ENCODE measurements around the gene FAM170B. TPM values are rescaled to one million over a fixed set of nuclear protein-coding genes. Genes with fewer than 3 reads are reported as not detected.
A peak's percentile ranks its signal among the peaks of the same experiment; 100 is the strongest.

Gene FAM170B
- polyA plus RNA-seq, 1 of the 3 experiments (the other 2 are of a cell fraction): not detected

DNA sequence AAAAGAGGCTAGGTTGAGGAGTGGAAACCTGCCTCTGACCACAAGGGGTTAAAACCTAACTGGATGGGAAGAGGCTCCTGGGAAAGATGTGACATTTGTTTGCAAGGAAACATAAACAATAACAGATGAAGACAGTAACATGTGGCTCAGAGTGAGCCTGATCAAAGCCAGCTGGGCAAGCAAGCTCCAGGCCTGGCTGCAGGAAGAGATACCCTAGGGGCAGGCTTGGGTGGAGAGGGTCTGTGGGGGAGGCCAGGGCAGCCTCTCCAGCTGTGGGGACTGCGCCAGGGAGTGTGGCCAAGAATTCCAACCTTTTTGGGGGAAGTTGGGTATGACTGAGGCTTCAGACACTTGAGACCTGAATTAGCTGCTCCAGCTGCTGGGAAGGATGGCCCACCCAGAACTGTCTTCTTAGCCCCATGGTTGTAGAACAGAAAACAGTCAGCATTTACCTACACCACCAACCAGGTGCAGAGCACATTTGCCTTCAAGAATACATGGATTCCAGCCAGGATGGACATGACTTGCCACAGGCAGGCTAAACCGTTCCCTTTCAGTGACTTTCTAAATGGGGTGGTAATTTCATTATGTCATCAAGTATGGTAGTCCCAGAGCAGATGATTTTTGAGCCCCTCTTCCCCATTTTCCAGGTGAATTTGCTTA is 10.4 kb upstream of the FAM170B start (continued):
- TF ChIP-seq, protein P1, sequence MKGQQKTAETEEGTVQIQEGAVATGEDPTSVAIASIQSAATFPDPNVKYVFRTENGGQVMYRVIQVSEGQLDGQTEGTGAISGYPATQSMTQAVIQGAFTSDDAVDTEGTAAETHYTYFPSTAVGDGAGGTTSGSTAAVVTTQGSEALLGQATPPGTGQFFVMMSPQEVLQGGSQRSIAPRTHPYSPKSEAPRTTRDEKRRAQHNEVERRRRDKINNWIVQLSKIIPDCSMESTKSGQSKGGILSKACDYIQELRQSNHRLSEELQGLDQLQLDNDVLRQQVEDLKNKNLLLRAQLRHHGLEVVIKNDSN (IDR thresholded peaks at IDR 0.05; ENCODE audit: borderline replicate concordance, low read depth): no peak
- no peak for TF ChIP-seq ELF1 (IDR thresholded peaks at IDR 0.05)

DNA sequence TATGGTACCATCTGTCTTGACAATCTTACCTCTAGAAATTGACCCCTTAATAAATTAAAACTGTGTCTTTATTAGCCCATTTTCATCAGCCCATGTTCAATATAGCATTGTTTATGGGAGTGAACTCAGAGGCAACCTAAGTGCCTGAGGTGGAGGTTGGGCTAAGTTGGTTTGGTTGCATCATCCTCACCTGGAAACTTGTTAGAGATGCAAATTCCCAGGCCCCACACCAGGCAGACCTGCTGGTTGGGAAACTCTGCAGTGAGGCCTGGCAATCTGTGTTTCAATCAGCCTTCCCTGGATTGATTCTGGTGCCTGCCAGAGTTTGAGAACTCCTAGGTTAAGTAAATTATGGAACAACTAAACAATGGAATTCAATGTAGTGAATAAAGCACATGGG is 9.4 kb upstream of the FAM170B start:
- Histone ChIP-seq H3K27me3 (ENCODE audit: insufficient read depth) (no peaks in the 10 kb centered on the region), H2AFZ (ENCODE audit: low read depth) (no peak overlapping the region), H3K4me2 (no peak overlapping the region), H3K27ac (ENCODE audit: low read depth in 2 of 2, low read length in 1 of 2) (peak overlapping the region in 1 of 2 experiments; percentile 86; a peak in 2 of 4 replicates), H4K20me1 (ENCODE audit: insufficient read depth) (no peaks in the 10 kb centered on the region), H3K79me2 (ENCODE audit: insufficient read depth) (no peaks in the 10 kb centered on the region), H3K4me3 (ENCODE audit: low read depth in 2 of 2, low read length in 1 of 2) (no peak overlapping the region; a peak in 1 of 4 replicates), H3K9me3 (no peaks in the 10 kb centered on the region), H3K4me1 (ENCODE audit: control insufficient read depth in 1 of 2, insufficient read depth in 2 of 2, low read depth in 1 of 2, low read length in 1 of 2) (peaks cover 0 to 26% of the 10 kb centered on the region in 2 experiments; a peak in 2 of 4 replicates), H3K9me2 (no peaks in the 10 kb centered on the region), H3K36me3 (replicated peaks in 1 of 2; ENCODE audit: control insufficient read depth in 1 of 2, insufficient read depth in 2 of 2, low read length in 1 of 2) (no peaks in the 10 kb centered on the region), H3F3A (replicated peaks; ENCODE audit: insufficient read depth) (peaks cover 3% of the 10 kb centered on the region), H3K9ac (no peak overlapping the region)
- DNase-seq: no peak
- TF ChIP-seq ELF1 (IDR thresholded peaks at IDR 0.05) (no peak), CHD2 (IDR thresholded peaks at IDR 0.05; ENCODE audit: low read length, partially characterized antibody) (no peak), FOXM1 (IDR thresholded peaks at IDR 0.05; ENCODE audit: low read depth) (no peak), EZH2phosphoT487 (IDR thresholded peaks at IDR 0.05; ENCODE audit: borderline replicate concordance, low read depth) (no peak), GABPA (IDR thresholded peaks at IDR 0.05; ENCODE audit: low read depth) (no peak), RXRA (IDR thresholded peaks at IDR 0.05; ENCODE audit: borderline replicate concordance, low read depth) (no peak), NFIC (IDR thresholded peaks at IDR 0.05; ENCODE audit: borderline replicate concordance) (no peak), SMC3 (IDR thresholded peaks at IDR 0.05; ENCODE audit: low read depth, low read length) (no peak), RFX5 (IDR thresholded peaks at IDR 0.05; ENCODE audit: low read length) (no peak), TCF12 (IDR thresholded peaks at IDR 0.05) (no peak), FOSL2 (IDR thresholded peaks at IDR 0.05; ENCODE audit: borderline replicate concordance, low read depth) (no peak), NRF1 (IDR thresholded peaks at IDR 0.05; ENCODE audit: low read depth, low read length) (no peak), JUND (IDR thresholded peaks at IDR 0.05) (no peak), FOXJ3 (CRISPR knock-in tag; IDR thresholded peaks at IDR 0.05) (no peak), MEF2A (IDR thresholded peaks at IDR 0.05; ENCODE audit: borderline replicate concordance, low read depth) (no peak)
- TF ChIP-seq, protein P2, sequence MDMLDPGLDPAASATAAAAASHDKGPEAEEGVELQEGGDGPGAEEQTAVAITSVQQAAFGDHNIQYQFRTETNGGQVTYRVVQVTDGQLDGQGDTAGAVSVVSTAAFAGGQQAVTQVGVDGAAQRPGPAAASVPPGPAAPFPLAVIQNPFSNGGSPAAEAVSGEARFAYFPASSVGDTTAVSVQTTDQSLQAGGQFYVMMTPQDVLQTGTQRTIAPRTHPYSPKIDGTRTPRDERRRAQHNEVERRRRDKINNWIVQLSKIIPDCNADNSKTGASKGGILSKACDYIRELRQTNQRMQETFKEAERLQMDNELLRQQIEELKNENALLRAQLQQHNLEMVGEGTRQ (IDR thresholded peaks at IDR 0.05; ENCODE audit: borderline replicate concordance, low read depth, low read length): no peak
- TF ChIP-seq, protein P3, sequence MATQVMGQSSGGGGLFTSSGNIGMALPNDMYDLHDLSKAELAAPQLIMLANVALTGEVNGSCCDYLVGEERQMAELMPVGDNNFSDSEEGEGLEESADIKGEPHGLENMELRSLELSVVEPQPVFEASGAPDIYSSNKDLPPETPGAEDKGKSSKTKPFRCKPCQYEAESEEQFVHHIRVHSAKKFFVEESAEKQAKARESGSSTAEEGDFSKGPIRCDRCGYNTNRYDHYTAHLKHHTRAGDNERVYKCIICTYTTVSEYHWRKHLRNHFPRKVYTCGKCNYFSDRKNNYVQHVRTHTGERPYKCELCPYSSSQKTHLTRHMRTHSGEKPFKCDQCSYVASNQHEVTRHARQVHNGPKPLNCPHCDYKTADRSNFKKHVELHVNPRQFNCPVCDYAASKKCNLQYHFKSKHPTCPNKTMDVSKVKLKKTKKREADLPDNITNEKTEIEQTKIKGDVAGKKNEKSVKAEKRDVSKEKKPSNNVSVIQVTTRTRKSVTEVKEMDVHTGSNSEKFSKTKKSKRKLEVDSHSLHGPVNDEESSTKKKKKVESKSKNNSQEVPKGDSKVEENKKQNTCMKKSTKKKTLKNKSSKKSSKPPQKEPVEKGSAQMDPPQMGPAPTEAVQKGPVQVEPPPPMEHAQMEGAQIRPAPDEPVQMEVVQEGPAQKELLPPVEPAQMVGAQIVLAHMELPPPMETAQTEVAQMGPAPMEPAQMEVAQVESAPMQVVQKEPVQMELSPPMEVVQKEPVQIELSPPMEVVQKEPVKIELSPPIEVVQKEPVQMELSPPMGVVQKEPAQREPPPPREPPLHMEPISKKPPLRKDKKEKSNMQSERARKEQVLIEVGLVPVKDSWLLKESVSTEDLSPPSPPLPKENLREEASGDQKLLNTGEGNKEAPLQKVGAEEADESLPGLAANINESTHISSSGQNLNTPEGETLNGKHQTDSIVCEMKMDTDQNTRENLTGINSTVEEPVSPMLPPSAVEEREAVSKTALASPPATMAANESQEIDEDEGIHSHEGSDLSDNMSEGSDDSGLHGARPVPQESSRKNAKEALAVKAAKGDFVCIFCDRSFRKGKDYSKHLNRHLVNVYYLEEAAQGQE (IDR thresholded peaks at IDR 0.05; ENCODE audit: low read depth, low read length): no peak
- TF ChIP-seq, protein P4, sequence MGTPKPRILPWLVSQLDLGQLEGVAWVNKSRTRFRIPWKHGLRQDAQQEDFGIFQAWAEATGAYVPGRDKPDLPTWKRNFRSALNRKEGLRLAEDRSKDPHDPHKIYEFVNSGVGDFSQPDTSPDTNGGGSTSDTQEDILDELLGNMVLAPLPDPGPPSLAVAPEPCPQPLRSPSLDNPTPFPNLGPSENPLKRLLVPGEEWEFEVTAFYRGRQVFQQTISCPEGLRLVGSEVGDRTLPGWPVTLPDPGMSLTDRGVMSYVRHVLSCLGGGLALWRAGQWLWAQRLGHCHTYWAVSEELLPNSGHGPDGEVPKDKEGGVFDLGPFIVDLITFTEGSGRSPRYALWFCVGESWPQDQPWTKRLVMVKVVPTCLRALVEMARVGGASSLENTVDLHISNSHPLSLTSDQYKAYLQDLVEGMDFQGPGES (IDR thresholded peaks at IDR 0.05; ENCODE audit: low read depth, low read length): no peak
- TF ChIP-seq, protein P5, sequence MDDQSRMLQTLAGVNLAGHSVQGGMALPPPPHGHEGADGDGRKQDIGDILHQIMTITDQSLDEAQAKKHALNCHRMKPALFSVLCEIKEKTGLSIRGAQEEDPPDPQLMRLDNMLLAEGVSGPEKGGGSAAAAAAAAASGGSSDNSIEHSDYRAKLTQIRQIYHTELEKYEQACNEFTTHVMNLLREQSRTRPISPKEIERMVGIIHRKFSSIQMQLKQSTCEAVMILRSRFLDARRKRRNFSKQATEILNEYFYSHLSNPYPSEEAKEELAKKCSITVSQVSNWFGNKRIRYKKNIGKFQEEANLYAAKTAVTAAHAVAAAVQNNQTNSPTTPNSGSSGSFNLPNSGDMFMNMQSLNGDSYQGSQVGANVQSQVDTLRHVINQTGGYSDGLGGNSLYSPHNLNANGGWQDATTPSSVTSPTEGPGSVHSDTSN (IDR thresholded peaks at IDR 0.05): no peak
- ChIA-PET POLR2A (no interaction called here), CTCF (no interaction called here)

Data from SK-N-SH (cell line).